CD14-positive monocyte (primary cell): ENCODE results near the gene FOXA1. TPM values are rescaled to one million over a fixed set of nuclear protein-coding genes. Genes with fewer than 3 reads are reported as not detected.
"Not testable (repeated sequence)": the region's sequence is repeated elsewhere in the genome, so short reads cannot be mapped to it uniquely, and the experiment has no call there.

Source experiments
- DNase-seq, 3 donors: peaks; one replicate each; pipeline ENCODE4 v3.0.0-alpha.2; 2011 to 2022
- H2AFZ ChIP-seq: 2 replicates; pipeline ENCODE4 v1.6.0; 2012; ENCODE audit warnings: mild to moderate bottlenecking, low read depth, low read length, inconsistent platforms; ENCODE audit not compliant: insufficient read depth, poor library complexity, severe bottlenecking
- H3K27ac ChIP-seq, 2 donors: 1 replicate in 1 of 2; 2 replicates in 1 of 2; pipeline ENCODE4 v1.5.1; 2012 to 2013; ENCODE audit warnings: low read length in 2 of 2, control low read depth in 1 of 2, inconsistent platforms in 1 of 2, low read depth in 1 of 2, mild to moderate bottlenecking in 1 of 2
- H3K27me3 ChIP-seq, 2 donors: one replicate each; pipeline versions ENCODE4 v1.6.0 to v1.6.1; 2011 to 2013; ENCODE audit warnings: low read length in 2 of 2; ENCODE audit not compliant: control insufficient read depth in 2 of 2, insufficient read depth in 2 of 2
- H3K36me3 ChIP-seq, 2 donors: replicated peaks in 1 of 2; 1 replicate in 1 of 2; 2 replicates in 1 of 2; pipeline versions ENCODE4 v1.5.1 to v1.6.1; 2012 to 2013; ENCODE audit warnings: low read length in 2 of 2, control low read depth in 1 of 2, inconsistent platforms in 1 of 2, mild to moderate bottlenecking in 1 of 2; ENCODE audit not compliant: insufficient read depth in 2 of 2, control insufficient read depth in 1 of 2
- H3K4me1 ChIP-seq, 2 donors: 1 replicate in 1 of 2; 2 replicates in 1 of 2; pipeline versions ENCODE4 v1.5.1 to v1.6.1; 2012 to 2013; ENCODE audit warnings: low read length in 2 of 2, control low read depth in 1 of 2, inconsistent platforms in 1 of 2, mild to moderate bottlenecking in 1 of 2, moderate library complexity in 1 of 2; ENCODE audit not compliant: insufficient read depth in 2 of 2, control insufficient read depth in 1 of 2
- H3K4me2 ChIP-seq: replicated peaks from 2 replicates; pipeline ENCODE3; 2012; ENCODE audit warnings: low read length, moderate library complexity, mild to moderate bottlenecking; ENCODE audit not compliant: poor library complexity, severe bottlenecking; ENCODE audit errors: extremely low read depth
- H3K4me3 ChIP-seq, 3 experiments: fragments of 200-600 bp in 1 of 3; sonication (generic) in 1 of 3; replicated peaks in 1 of 3; 1 replicate in 2 of 3; 2 replicates in 1 of 3; pipeline ENCODE4 v1.5.1; 2011 to 2013; ENCODE audit warnings: low read length in 3 of 3, mild to moderate bottlenecking in 3 of 3, control low read depth in 2 of 3, low read depth in 2 of 3, inconsistent platforms in 1 of 3, moderate library complexity in 1 of 3
- H3K79me2 ChIP-seq: 2 replicates; pipeline ENCODE4 v1.6.0; 2012; ENCODE audit warnings: mild to moderate bottlenecking, control low read depth, inconsistent platforms, low read length, moderate library complexity; ENCODE audit not compliant: insufficient read depth
- H3K9ac ChIP-seq: 2 replicates; pipeline ENCODE4 v1.6.0; 2017; ENCODE audit warnings: low read length, mild to moderate bottlenecking; ENCODE audit not compliant: insufficient read depth, poor library complexity, severe bottlenecking
- H3K9me3 ChIP-seq, 2 donors: replicated peaks in 1 of 2; 1 replicate in 1 of 2; 2 replicates in 1 of 2; pipeline versions ENCODE4 v1.5.1 to v1.6.1; 2012 to 2013; ENCODE audit warnings: low read length in 2 of 2, control low read depth in 1 of 2; ENCODE audit not compliant: control insufficient read depth in 1 of 2, insufficient read depth in 1 of 2
- H4K20me1 ChIP-seq: 2 replicates; pipeline ENCODE4 v1.6.0; 2012; ENCODE audit warnings: mild to moderate bottlenecking, low read length, control low read depth, moderate library complexity; ENCODE audit not compliant: insufficient read depth
- H3K27ac Mint-ChIP-seq, 7 donors: one replicate each; pipeline ENCODE4 v1.8.0; 2020; ENCODE audit warnings: mild to moderate bottlenecking in 7 of 7, mixed read lengths in 7 of 7, moderate library complexity in 6 of 7, inconsistent platforms in 2 of 7
- H3K27me3 Mint-ChIP-seq, 3 donors: one replicate each; pipeline ENCODE4 v1.8.0; 2021 to 2022; ENCODE audit warnings: low read depth in 3 of 3, mild to moderate bottlenecking in 3 of 3, mixed read lengths in 3 of 3, moderate library complexity in 3 of 3, inconsistent platforms in 1 of 3
- H3K36me3 Mint-ChIP-seq, 2 donors: one replicate each; pipeline ENCODE4 v1.8.0; 2020; ENCODE audit warnings: mixed read lengths in 2 of 2, inconsistent platforms in 1 of 2, mild to moderate bottlenecking in 1 of 2
- H3K4me1 Mint-ChIP-seq: one replicate; pipeline ENCODE4 v1.8.0; 2020; ENCODE audit warnings: mild to moderate bottlenecking, mixed read lengths
- H3K4me3 Mint-ChIP-seq, 2 donors: one replicate each; pipeline ENCODE4 v1.8.0; 2020; ENCODE audit warnings: mild to moderate bottlenecking in 2 of 2, mixed read lengths in 2 of 2, moderate library complexity in 1 of 2
- H3K9me3 Mint-ChIP-seq, 7 donors: one replicate each; pipeline ENCODE4 v1.8.0; 2020 to 2022; ENCODE audit warnings: mixed read lengths in 7 of 7, mild to moderate bottlenecking in 6 of 7, moderate library complexity in 6 of 7, inconsistent platforms in 2 of 7
- WGBS: methylation state at CpG from one replicate; pipeline ENCODE4 v1.1.5; 2013; ENCODE audit warnings: missing lambda C conversion rate; ENCODE audit not compliant: insufficient coverage; 5-methylcytosine and 5-hydroxymethylcytosine counted together
- intact Hi-C, 2 donors: fragments of 100-400 bp; cut with micrococcal nuclease; formaldehyde crosslinking; loops; one replicate each; pipeline versions ENCODE4 v1.15.0 to v1.15.1; 2023
- polyA plus RNA-seq, 3 donors: library from polyadenylated mRNA; depleted of rRNA in 1 of 3; unstranded in 2 of 3; stranded (reverse) in 1 of 3; fragments of 300-500 nt in 2 of 3; fragments of >200 nt in 1 of 3; fragmentation: Illumina TruSeq in 2 of 3; gene quantifications; 1 replicate in 2 of 3; 2 replicates in 1 of 3; pipeline ENCODE4 v1.2.3, GENCODE V29; 2012 to 2021
- TF ChIP-seq, protein P1 (sequence below): fragments of 200-600 bp; IDR thresholded peaks from one replicate; pipeline ENCODE4 v1.8.0; 2022; ENCODE audit warnings: antibody characterized with exemption, mild to moderate bottlenecking

FOXA1 gene
- polyA plus RNA-seq, 3 donors, result 0.09 TPM; not detected in 2

DNA sequence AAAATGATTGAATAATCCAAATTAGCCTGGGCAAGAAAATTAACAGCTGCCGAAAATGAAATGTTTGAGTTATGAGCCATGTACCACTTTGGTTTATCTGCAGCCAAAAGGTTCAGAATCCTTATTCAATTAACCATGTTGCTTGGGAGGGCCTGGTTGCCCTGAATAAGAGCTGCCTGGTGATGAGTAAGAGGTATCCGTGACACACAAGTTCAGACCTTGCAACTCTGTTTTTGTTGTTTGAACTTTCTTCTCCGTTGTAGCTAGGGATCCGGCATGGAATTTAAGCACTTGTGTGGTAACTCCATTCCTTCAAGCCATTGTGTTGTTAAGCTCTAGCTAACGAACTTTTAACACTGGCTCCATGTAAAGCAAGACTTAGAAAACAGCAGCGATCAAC, 35.7 kb downstream of the FOXA1 start:
- H3K36me3 ChIP-seq, result no peaks in the 10 kb centered on the region
- Mint-ChIP-seq H3K36me3 (no peaks in the 10 kb centered on the region), H3K9me3 (peaks cover 1 to 16% (median 6%) of the 10 kb centered on the region in 7 donors), H3K27me3 (peaks cover 2 to 3% (median 3%) of the 10 kb centered on the region in 3 donors), H3K4me1 (no peaks in the 10 kb centered on the region), H3K4me3 (no peak overlapping the region), H3K27ac (no peak overlapping the region)
- H3K27me3 ChIP-seq, result peaks cover 0 to 2% of the 10 kb centered on the region in 2 donors
- H3K79me2 ChIP-seq, result no peaks in the 10 kb centered on the region
- 94% methylated on average over 3 of the region's 6 CpGs for WGBS
- no peaks in the 10 kb centered on the region for H4K20me1 ChIP-seq
- H3K9me3 ChIP-seq, result no peaks in the 10 kb centered on the region
- no peak overlapping the region for H2AFZ ChIP-seq
- TF ChIP-seq, protein P1, sequence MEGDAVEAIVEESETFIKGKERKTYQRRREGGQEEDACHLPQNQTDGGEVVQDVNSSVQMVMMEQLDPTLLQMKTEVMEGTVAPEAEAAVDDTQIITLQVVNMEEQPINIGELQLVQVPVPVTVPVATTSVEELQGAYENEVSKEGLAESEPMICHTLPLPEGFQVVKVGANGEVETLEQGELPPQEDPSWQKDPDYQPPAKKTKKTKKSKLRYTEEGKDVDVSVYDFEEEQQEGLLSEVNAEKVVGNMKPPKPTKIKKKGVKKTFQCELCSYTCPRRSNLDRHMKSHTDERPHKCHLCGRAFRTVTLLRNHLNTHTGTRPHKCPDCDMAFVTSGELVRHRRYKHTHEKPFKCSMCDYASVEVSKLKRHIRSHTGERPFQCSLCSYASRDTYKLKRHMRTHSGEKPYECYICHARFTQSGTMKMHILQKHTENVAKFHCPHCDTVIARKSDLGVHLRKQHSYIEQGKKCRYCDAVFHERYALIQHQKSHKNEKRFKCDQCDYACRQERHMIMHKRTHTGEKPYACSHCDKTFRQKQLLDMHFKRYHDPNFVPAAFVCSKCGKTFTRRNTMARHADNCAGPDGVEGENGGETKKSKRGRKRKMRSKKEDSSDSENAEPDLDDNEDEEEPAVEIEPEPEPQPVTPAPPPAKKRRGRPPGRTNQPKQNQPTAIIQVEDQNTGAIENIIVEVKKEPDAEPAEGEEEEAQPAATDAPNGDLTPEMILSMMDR, result no peak
- no peak overlapping the region for H3K9ac ChIP-seq
- no peak for DNase-seq
- H3K4me3 ChIP-seq, result no peak overlapping the region
- H3K4me1 ChIP-seq, result no peaks in the 10 kb centered on the region
- intact Hi-C loops, result no loop called here
- H3K27ac ChIP-seq, result no peak overlapping the region
- H3K4me2 ChIP-seq, result no peak overlapping the region

DNA sequence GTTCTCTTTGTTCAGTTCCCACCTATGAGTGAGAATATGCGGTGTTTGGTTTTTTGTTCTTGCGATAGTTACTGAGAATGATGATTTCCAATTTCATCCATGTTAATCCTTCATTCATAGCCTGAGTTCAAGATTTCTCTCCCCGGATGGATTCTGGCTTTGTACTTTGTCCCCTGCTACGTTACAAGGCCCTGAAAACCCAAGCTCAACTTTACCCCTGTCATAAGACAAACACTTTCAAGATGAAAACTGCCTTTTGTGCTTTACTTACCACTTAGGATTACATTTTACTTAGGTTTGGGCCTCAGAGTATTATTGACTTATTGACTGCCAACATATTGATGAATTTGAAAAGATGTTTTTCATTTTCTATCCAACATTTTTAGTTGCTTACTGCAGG, 36.3 kb downstream of the FOXA1 start:
- Mint-ChIP-seq H3K27ac (peak overlapping the region in 1 of 7 donors; percentile 4), H3K9me3 (peaks cover 3 to 16% (median 9%) of the 10 kb centered on the region in 7 donors), H3K4me1 (no peaks in the 10 kb centered on the region), H3K27me3 (peaks cover 1 to 3% (median 2%) of the 10 kb centered on the region in 3 donors), H3K4me3 (no peak overlapping the region), H3K36me3 (no peaks in the 10 kb centered on the region)
- TF ChIP-seq, protein P1, result no peak
- Histone ChIP-seq H4K20me1 (no peaks in the 10 kb centered on the region), H3K79me2 (no peaks in the 10 kb centered on the region), H3K36me3 (no peaks in the 10 kb centered on the region), H3K27ac (no peak overlapping the region), H3K9ac (no peak overlapping the region), H3K9me3 (no peaks in the 10 kb centered on the region), H3K27me3 (peaks cover 0 to 2% of the 10 kb centered on the region in 2 donors), H2AFZ (no peak overlapping the region), H3K4me1 (no peaks in the 10 kb centered on the region), H3K4me3 (no peak overlapping the region), H3K4me2 (no peak overlapping the region)
- 70% methylated on average over 1 of the region's 4 CpGs for WGBS
- no peak for DNase-seq
- intact Hi-C loops, result no loop called here

DNA sequence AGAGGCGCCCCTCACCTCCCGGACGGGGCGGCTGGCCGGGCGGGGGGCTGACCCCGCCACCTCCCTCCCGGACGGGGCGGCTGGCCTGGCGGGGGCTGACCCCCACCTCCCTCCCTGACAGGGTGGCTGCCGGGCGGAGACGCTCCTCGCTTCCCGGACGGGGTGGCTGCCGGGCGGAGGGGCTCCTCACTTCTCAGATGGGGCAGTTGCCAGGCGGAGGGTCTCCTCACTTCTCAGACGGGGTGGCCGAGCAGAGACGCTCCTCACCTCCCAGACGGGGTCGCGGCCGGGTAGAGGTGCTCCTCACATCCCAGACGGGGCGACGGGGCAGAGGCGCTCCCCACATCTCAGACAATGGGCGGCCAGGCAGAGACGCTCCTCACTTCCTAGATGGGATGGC, 39.5 kb downstream of the FOXA1 start:
- not testable (repeated sequence) for DNase-seq

More for the DNA sequence above, 39.5 kb downstream of the FOXA1 start:
- H3K27ac Mint-ChIP-seq, H3K36me3 Mint-ChIP-seq, H3K4me3 ChIP-seq, H3K27me3 Mint-ChIP-seq, H2AFZ ChIP-seq, H3K27ac ChIP-seq, H3K27me3 ChIP-seq, H3K9ac ChIP-seq, H3K79me2 ChIP-seq, H3K4me3 Mint-ChIP-seq, H3K36me3 ChIP-seq, H3K4me2 ChIP-seq, H4K20me1 ChIP-seq, H3K4me1 Mint-ChIP-seq, H3K9me3 ChIP-seq, intact Hi-C loops, H3K4me1 ChIP-seq: not testable (repeated sequence)
- peaks cover 5 to 19% (median 13%) of the 10 kb centered on the region in 7 donors for H3K9me3 Mint-ChIP-seq
- no CpG with 5 or more reads among the region's 33 CpGs for WGBS
